Mucosa of rectum (tissue), 2 donors: ENCODE data around the gene KIAA0753.

Experiments
- H3K27ac ChIP-seq, 2 donors: one replicate each; pipeline ENCODE4 v1.7.0; 2013; ENCODE audit warnings: inconsistent platforms in 2 of 2, low read depth in 2 of 2, low read length in 2 of 2
- H3K27me3 ChIP-seq, 2 donors: one replicate each; pipeline ENCODE4 v1.7.0; 2013; ENCODE audit warnings: low read length in 2 of 2; ENCODE audit not compliant: control insufficient read depth in 2 of 2, insufficient read depth in 2 of 2
- H3K36me3 ChIP-seq, 2 donors: one replicate each; pipeline ENCODE4 v1.7.0; 2013; ENCODE audit warnings: low read length in 2 of 2; ENCODE audit not compliant: control insufficient read depth in 2 of 2, insufficient read depth in 2 of 2
- H3K4me1 ChIP-seq, 2 donors: one replicate each; pipeline ENCODE4 v1.7.0; 2013; ENCODE audit warnings: low read length in 2 of 2, mild to moderate bottlenecking in 1 of 2; ENCODE audit not compliant: control insufficient read depth in 2 of 2, insufficient read depth in 2 of 2
- H3K4me3 ChIP-seq, 2 donors: one replicate each; pipeline ENCODE4 v1.7.0; 2013; ENCODE audit warnings: low read length in 2 of 2
- H3K9ac ChIP-seq, 2 donors: one replicate each; pipeline ENCODE4 v1.7.0; 2013; ENCODE audit warnings: low read length in 2 of 2, low read depth in 1 of 2, mild to moderate bottlenecking in 1 of 2
- H3K9me3 ChIP-seq, 2 donors: one replicate each; pipeline ENCODE4 v1.7.0; 2013; ENCODE audit warnings: low read length in 2 of 2; ENCODE audit not compliant: control insufficient read depth in 2 of 2
- donor health status: healthy.
- donor health status: Normal muscosa, but diverticular disease.

The KIAA0753 gene

GRCh38 chr17:6544011-6544370, 96.5 kb downstream of the KIAA0753 start:
- Histone ChIP-seq H3K4me1 (peaks cover 0 to 6% of the 10 kb centered on the region in 2 donors), H3K9me3 (no peaks in the 10 kb centered on the region), H3K27ac (no peak overlapping the region), H3K36me3 (peaks cover 0 to 4% of the 10 kb centered on the region in 2 donors), H3K27me3 (no peaks in the 10 kb centered on the region), H3K4me3 (no peak overlapping the region), H3K9ac (no peak overlapping the region)

- no peaks in the 10 kb centered on the region for H3K9me3 ChIP-seq
- H3K36me3 ChIP-seq, result peaks cover 0 to 4% of the 10 kb centered on the region in 2 donors
- no peak overlapping the region for H3K27ac ChIP-seq
- peaks cover 0 to 2% of the 10 kb centered on the region in 2 donors for H3K4me1 ChIP-seq
- H3K27me3 ChIP-seq, result no peaks in the 10 kb centered on the region
- no peak overlapping the region for H3K9ac ChIP-seq
- no peak overlapping the region for H3K4me3 ChIP-seq
Measured at GRCh38 chr17:6543079-6544010, 97.2 kb downstream of the KIAA0753 start.

DNA sequence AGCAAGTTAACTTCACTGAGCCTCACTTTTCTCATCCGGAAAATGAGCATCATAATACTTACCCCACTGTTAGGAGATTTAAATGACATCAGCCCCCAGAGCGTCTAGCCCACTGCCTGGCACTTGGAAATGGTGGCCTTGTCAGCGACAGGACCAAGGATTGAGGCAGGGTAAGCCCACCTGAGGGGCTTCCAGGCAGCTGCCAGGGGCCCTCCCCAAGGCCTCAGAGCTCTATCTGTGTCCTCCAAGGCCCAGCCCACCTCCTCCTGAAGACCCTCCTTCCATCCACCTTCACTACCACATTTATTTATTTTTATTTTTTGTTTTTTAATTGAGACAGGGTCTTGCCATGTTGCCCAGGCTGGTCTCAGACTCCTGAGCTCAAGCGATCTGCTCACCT, 97.9 kb downstream of the KIAA0753 start:
- Histone ChIP-seq H3K4me3 (no peak overlapping the region), H3K4me1 (no peaks in the 10 kb centered on the region), H3K9me3 (no peaks in the 10 kb centered on the region), H3K36me3 (peaks cover 0 to 4% of the 10 kb centered on the region in 2 donors), H3K27ac (no peak overlapping the region), H3K27me3 (no peaks in the 10 kb centered on the region), H3K9ac (no peak overlapping the region)

DNA sequence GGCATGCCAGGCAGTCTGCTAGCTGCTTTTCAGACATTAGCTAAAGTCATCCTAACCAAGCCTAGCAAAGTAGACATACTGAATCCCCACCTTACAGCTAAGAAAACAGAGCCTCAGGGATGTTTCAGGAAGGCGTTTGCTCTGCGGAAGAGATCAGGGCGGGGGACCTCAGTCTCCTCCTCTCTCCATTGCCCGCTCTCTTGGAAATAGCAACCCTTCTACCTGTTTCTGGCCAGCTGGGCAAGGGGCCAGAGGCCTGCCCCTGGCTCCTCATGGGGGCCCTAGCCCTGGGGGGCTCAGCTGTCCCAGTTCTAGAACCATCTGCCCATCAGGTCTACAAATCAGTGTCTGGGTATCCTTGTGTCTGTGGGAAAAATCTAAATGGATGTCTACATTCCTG, 98.6 kb downstream of the KIAA0753 start:
- no peak overlapping the region for H3K4me3 ChIP-seq
- peaks cover under 1 to 5% of the 10 kb centered on the region in 2 donors for H3K36me3 ChIP-seq
- no peak overlapping the region for H3K9ac ChIP-seq
- no peaks in the 10 kb centered on the region for H3K4me1 ChIP-seq
- no peaks in the 10 kb centered on the region for H3K27me3 ChIP-seq
- no peak overlapping the region for H3K27ac ChIP-seq
- no peaks in the 10 kb centered on the region for H3K9me3 ChIP-seq

- no peaks in the 10 kb centered on the region for H3K9me3 ChIP-seq
- H3K4me3 ChIP-seq, result no peak overlapping the region
- H3K27ac ChIP-seq, result no peak overlapping the region
- H3K9ac ChIP-seq, result no peak overlapping the region
- H3K36me3 ChIP-seq, result peaks cover 4 to 10% of the 10 kb centered on the region in 2 donors
- H3K27me3 ChIP-seq, result no peaks in the 10 kb centered on the region
- no peaks in the 10 kb centered on the region for H3K4me1 ChIP-seq
Measured at GRCh38 chr17:6539871-6540270, 100.6 kb downstream of the KIAA0753 start.

- Histone ChIP-seq H3K27me3 (no peaks in the 10 kb centered on the region), H3K4me3 (no peak overlapping the region), H3K9ac (no peak overlapping the region), H3K36me3 (peaks cover 4 to 10% of the 10 kb centered on the region in 2 donors), H3K27ac (no peak overlapping the region), H3K9me3 (no peaks in the 10 kb centered on the region), H3K4me1 (no peaks in the 10 kb centered on the region)
Measured at GRCh38 chr17:6536566-6537065, 103.9 kb downstream of the KIAA0753 start.

- peaks cover 4 to 7% of the 10 kb centered on the region in 2 donors for H3K36me3 ChIP-seq
- no peak overlapping the region for H3K4me3 ChIP-seq
- no peaks in the 10 kb centered on the region for H3K4me1 ChIP-seq
- H3K27me3 ChIP-seq, result no peaks in the 10 kb centered on the region
- H3K9ac ChIP-seq, result no peak overlapping the region
- H3K9me3 ChIP-seq, result no peaks in the 10 kb centered on the region
- no peak overlapping the region for H3K27ac ChIP-seq
Measured at GRCh38 chr17:6536053-6536452, 104.5 kb downstream of the KIAA0753 start.

DNA sequence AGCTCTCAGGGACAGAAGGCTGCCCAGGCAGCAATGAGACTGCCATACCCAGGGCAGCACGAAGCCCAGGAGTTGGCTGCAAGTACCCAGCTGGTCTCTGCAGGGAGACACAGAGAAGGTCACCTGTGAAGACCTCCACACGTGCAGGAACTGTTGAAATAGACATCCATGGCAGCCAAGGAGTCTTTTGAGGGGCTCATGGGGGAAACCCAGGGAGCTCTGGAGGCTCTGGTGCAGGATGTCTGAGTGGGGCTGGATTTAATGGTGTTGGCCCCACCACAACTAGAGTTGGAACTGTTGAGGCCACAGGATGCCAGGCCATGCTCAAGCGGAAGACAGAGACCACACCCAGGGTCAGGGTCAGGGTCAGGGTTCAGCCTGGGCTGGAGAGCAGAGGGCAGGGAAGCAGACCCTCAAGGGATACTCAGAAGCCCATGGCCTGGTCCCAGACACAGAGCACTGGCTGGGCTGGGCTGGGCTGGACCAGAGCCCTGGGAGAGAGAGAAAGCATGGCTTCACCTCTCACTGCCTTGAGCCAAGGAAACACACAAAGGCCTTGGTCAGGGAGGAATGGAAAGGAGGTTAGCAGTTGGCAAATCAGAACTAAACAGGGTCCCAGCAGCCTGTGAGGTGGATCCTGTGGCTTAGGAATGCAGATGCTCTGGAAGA, 105.5 kb downstream of the KIAA0753 start:
- Histone ChIP-seq H3K36me3 (peaks cover 4 to 6% of the 10 kb centered on the region in 2 donors), H3K9me3 (no peaks in the 10 kb centered on the region), H3K27me3 (no peaks in the 10 kb centered on the region), H3K9ac (no peak overlapping the region), H3K4me3 (no peak overlapping the region), H3K4me1 (no peaks in the 10 kb centered on the region), H3K27ac (no peak overlapping the region)

GRCh38 chr17:6532441-6532885, 108.0 kb downstream of the KIAA0753 start:
- no peak overlapping the region for H3K4me3 ChIP-seq
- H3K9ac ChIP-seq, result no peak overlapping the region
- H3K36me3 ChIP-seq, result peaks cover 4 to 6% of the 10 kb centered on the region in 2 donors
- no peaks in the 10 kb centered on the region for H3K27me3 ChIP-seq
- H3K4me1 ChIP-seq, result no peaks in the 10 kb centered on the region
- no peaks in the 10 kb centered on the region for H3K9me3 ChIP-seq
- H3K27ac ChIP-seq, result no peak overlapping the region

DNA sequence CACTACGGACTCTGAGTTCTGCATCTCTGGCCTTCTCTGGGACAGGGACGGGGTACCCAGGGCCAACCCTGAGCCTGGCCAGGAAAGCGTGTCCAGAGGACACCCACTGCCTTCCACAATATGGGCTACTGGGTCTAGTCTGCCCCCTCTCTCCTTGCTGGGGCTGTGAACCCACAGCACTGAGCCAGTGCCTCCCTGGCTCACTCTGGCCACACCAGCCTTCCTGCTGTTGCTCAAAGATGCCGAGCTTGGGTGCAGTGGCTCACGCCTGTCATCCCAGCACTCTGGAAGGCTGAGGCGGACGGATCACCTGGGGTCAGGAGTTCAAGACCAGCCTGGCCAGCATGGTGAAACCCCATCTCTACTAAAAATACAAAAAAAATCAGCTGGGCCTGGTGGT, 108.9 kb downstream of the KIAA0753 start:
- Histone ChIP-seq H3K36me3 (peaks cover under 1 to 2% of the 10 kb centered on the region in 2 donors), H3K9me3 (no peaks in the 10 kb centered on the region), H3K27me3 (no peaks in the 10 kb centered on the region), H3K4me1 (no peaks in the 10 kb centered on the region), H3K4me3 (no peak overlapping the region), H3K27ac (no peak overlapping the region), H3K9ac (no peak overlapping the region)
